ENCODE measurements around the gene GSAP. TPM values are rescaled to one million over a fixed set of nuclear protein-coding genes. Genes with fewer than 3 reads are reported as not detected.

GSAP gene
- total and polyA plus RNA-seq, 2 experiments from 2014 or later = 1.7 to 3.0 TPM

DNA sequence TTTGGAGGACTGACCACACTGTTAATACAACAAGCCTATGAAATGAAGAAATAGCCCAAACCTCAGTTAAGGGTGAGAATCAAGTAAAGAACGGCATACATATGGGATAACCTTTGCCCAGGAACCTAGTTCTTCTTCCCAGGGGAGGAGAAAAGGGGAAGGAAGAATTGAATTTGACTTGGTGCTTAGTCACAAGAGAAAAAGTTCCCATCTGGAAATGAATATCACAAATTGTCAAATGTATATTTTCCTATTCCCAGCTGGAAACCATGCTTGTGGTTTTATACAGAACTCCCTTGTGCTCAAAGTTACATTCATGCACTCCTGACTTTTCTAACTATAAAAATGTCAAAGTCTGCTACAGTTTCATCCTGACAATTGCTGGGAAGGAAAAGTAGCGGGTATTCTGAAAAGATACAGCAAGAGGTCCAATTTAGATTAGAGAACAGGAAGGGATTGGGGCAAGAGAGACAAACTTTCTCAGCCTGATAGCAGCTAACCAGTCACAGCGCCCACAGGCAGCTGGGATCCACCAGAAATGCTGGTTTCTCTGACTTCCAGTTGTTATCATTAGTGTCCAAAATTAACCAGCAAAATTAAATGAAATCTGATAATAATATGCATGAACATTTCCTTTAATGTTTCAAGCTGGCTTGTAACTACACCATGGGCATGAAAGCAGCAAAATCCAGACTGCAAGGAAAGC is 18.6 kb upstream of the GSAP start:
- H3K4me1 ChIP-seq (ENCODE audit: low read depth) = no peaks in the 10 kb centered on the region
- H3K27me3 ChIP-seq = no peaks in the 10 kb centered on the region
- no peaks in the 10 kb centered on the region for H3K36me3 ChIP-seq
- DNase-seq (ENCODE audit: low read depth in 1 of 2, low spot score in 1 of 2) = peak in 1 of 2 donors; percentile 52
- H3K27ac ChIP-seq = no peak overlapping the region
- H3K9me3 ChIP-seq (ENCODE audit: low read depth) = no peaks in the 10 kb centered on the region
- TF ChIP-seq, protein P1, sequence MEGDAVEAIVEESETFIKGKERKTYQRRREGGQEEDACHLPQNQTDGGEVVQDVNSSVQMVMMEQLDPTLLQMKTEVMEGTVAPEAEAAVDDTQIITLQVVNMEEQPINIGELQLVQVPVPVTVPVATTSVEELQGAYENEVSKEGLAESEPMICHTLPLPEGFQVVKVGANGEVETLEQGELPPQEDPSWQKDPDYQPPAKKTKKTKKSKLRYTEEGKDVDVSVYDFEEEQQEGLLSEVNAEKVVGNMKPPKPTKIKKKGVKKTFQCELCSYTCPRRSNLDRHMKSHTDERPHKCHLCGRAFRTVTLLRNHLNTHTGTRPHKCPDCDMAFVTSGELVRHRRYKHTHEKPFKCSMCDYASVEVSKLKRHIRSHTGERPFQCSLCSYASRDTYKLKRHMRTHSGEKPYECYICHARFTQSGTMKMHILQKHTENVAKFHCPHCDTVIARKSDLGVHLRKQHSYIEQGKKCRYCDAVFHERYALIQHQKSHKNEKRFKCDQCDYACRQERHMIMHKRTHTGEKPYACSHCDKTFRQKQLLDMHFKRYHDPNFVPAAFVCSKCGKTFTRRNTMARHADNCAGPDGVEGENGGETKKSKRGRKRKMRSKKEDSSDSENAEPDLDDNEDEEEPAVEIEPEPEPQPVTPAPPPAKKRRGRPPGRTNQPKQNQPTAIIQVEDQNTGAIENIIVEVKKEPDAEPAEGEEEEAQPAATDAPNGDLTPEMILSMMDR (IDR thresholded peaks at IDR 0.05; ENCODE audit: low read depth, low read length) = no peak
- H3K4me3 ChIP-seq = no peak overlapping the region

DNA sequence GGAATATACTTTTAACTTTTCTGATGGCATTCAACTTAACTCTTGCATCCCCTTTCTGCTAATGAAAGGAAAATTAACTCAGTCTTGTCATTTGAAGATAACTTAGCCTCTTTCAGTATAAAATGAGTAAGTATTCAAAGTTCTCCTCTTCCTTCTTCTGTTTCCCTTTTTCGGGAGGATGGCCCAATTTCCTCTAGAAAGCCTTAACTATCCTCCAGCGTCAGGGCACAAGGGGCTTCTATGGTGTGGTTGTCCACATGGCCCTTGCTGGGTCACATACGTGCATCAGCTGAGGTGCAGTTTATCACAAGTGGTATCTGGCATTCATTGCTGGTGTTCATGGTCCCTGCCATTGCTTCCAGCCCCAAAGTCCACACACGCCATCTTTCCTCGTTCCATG is 17.8 kb upstream of the GSAP start:
- no peaks in the 10 kb centered on the region for H3K36me3 ChIP-seq
- no peak overlapping the region for H3K4me3 ChIP-seq
- H3K9me3 ChIP-seq (ENCODE audit: low read depth) = no peaks in the 10 kb centered on the region
- TF ChIP-seq, protein P1 (IDR thresholded peaks at IDR 0.05; ENCODE audit: low read depth, low read length) = no peak
- H3K27me3 ChIP-seq = no peaks in the 10 kb centered on the region
- H3K4me1 ChIP-seq (ENCODE audit: low read depth) = no peaks in the 10 kb centered on the region
- H3K27ac ChIP-seq = no peak overlapping the region
- DNase-seq (ENCODE audit: low read depth in 1 of 2, low spot score in 1 of 2) = no peak

DNA sequence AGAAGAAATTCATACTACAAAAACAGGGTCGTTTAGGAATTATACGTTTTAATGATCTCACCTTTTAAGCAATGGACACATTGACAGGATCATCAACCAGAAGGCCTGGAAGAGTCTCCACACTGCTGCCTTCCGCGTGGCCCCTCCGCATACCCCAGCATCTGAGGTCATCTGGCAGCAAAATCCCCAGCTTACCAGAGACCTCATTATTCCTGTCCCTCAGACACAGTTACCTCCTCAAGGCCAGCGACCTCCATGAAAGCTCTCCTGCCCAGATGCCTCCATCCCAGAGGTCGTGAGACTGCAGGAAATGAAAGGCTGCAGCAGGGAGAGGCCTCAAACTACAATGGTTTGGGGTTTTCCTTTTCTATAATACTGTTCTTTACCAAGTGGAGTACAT is 14.8 kb upstream of the GSAP start:
- Histone ChIP-seq H3K27ac (no peak overlapping the region), H3K36me3 (no peaks in the 10 kb centered on the region), H3K4me1 (ENCODE audit: low read depth) (peaks cover 27% of the 10 kb centered on the region), H3K9me3 (ENCODE audit: low read depth) (no peaks in the 10 kb centered on the region), H3K4me3 (no peak overlapping the region), H3K27me3 (no peaks in the 10 kb centered on the region)
- TF ChIP-seq, protein P1 (IDR thresholded peaks at IDR 0.05; ENCODE audit: low read depth, low read length) = no peak
- DNase-seq (ENCODE audit: low read depth in 1 of 2, low spot score in 1 of 2) = no peak

DNA sequence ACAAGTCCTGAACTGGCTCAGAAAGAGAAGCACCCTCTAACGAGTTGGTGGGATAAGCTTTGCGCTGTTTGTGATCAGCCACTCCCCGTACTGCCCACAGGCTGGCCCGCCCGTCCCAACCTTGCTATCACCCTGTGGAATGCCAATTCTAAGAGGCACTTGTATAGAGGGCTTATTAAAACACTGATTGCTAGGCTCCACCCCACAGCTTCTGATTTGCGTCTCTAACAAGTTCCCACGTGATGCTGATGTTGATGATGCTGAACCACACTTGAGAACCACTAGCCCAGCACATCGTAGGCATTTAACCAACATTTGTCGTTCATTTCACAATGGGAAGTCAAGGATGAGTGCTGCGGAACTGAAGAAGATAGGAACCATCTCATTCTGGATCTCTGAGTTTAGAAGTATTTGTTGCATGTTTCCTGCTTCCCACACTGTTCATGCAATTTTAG is 12.7 kb upstream of the GSAP start:
- TF ChIP-seq, protein P1 (IDR thresholded peaks at IDR 0.05; ENCODE audit: low read depth, low read length) = no peak
- Histone ChIP-seq H3K27me3 (no peaks in the 10 kb centered on the region), H3K4me1 (ENCODE audit: low read depth) (peaks cover 37% of the 10 kb centered on the region), H3K36me3 (no peaks in the 10 kb centered on the region), H3K9me3 (ENCODE audit: low read depth) (no peaks in the 10 kb centered on the region), H3K27ac (peak overlapping the region; percentile 83), H3K4me3 (no peak overlapping the region)
- peak; percentile 16 to 75 for DNase-seq (ENCODE audit: low read depth in 1 of 2, low spot score in 1 of 2)

DNA sequence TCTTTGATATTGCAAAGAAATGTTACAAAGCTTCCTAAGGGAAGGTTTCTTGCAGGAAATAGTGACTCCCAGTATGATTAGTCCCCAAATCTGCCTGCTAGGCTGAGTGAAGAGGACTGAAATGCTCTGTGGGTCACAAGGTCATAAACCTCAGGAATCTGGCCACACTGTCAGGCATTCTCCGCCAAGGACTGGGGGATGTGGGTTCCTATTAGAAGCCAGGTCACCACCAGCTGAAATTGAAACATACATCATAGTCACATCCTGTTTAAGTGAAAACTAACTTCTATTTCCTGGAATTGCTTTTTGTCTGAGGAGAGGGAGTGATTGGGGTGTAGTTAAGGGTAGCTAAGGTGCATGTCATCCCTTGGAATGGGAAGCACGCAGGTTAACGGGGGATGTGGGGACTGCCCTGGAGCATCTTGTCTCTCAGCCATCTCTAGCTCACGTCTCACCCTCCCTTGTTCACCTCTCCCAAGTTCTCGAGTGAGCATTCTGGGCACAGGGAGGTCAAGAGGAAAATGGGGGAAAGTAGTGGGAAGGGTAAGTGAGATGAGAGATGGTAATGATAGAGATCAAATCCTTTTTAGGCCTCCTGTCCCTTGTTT is 12.0 kb upstream of the GSAP start:
- Histone ChIP-seq H3K9me3 (ENCODE audit: low read depth) (no peaks in the 10 kb centered on the region), H3K27ac (peak overlapping the region; percentile 83), H3K36me3 (no peaks in the 10 kb centered on the region), H3K27me3 (no peaks in the 10 kb centered on the region), H3K4me1 (ENCODE audit: low read depth) (peaks cover 37% of the 10 kb centered on the region), H3K4me3 (no peak overlapping the region)
- peak; percentile 50 to 67 for DNase-seq (ENCODE audit: low read depth in 1 of 2, low spot score in 1 of 2)
- TF ChIP-seq, protein P1 (IDR thresholded peaks at IDR 0.05; ENCODE audit: low read depth, low read length) = no peak
